H54 (cell line): ENCODE data around the gene ACTL6A.

Experiments used
- DNase-seq: peaks from one replicate; pipeline ENCODE4 v3.0.0; 2011; ENCODE audit warnings: low spot score, mixed read lengths; ENCODE audit not compliant: insufficient read length
- FAIRE-seq: peaks from 3 replicates; lab custom pipeline; 2011; peaks lifted over from hg19 to GRCh38; lab: Jason Lieb, UNC
- POLR2A ChIP-seq: IDR thresholded peaks from 2 replicates; pipeline ENCODE4 v1.6.1; 2011; ENCODE audit warnings: low read depth, mild to moderate bottlenecking, low read length

Gene ACTL6A

GRCh38 chr3:179608931-179609720, 46.4 kb downstream of the ACTL6A start:
- TF ChIP-seq POLR2A: no peak
- FAIRE-seq (no peak), DNase-seq (no peak)

- DNase-seq: no peak
- TF ChIP-seq POLR2A: no peak
- FAIRE-seq: no peak
These were observed 47.3 kb downstream of the ACTL6A start for GRCh38 chr3:179610066-179610465.

- FAIRE-seq (peak; percentile 94), DNase-seq (no peak)
- no peak for TF ChIP-seq POLR2A
These were observed 51.1 kb downstream of the ACTL6A start for GRCh38 chr3:179613807-179614206.

GRCh38 chr3:179615458-179616173, 52.9 kb downstream of the ACTL6A start:
- DNase-seq (no peak), FAIRE-seq (peak; percentile 48)
- TF ChIP-seq POLR2A: no peak

- TF ChIP-seq POLR2A: no peak
- FAIRE-seq (peak; percentile 15), DNase-seq (no peak)
These were observed 59.3 kb downstream of the ACTL6A start for GRCh38 chr3:179622023-179622422.

GRCh38 chr3:179624451-179624850, 61.7 kb downstream of the ACTL6A start:
- DNase-seq: no peak
- no peak for TF ChIP-seq POLR2A
- FAIRE-seq: no peak

GRCh38 chr3:179630753-179631451, 68.2 kb downstream of the ACTL6A start:
- TF ChIP-seq POLR2A: no peak
- DNase-seq (no peak), FAIRE-seq (no peak)
